ENCODE data around the gene FRG2B.
"Not testable (repeated sequence)": the region's sequence is repeated elsewhere in the genome, so short reads cannot be mapped to it uniquely, and the experiment has no call there.

The FRG2B gene

DNA sequence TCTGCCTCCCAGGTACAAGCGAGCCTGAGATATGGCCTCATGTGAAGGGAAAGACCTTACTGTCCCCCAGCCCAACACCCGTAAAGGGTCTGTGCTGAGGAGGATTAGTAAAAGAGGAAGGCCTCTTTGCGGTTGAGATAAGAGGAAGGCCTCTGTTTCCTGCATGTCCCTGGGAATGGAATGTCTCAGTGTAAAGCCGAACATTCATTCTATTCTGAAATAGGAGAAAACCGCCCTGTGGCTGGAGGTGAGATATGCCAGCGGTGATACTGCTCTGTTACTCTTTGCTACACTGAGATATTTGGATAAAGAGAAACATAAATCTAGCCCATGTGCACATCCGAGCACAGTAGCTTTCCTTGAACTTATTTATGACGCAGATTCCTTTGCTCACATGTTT lies 26.7 kb downstream of the FRG2B start:
- not testable (repeated sequence) for DNase-seq (ENCODE audit: low read depth in 2 of 2)

DNA sequence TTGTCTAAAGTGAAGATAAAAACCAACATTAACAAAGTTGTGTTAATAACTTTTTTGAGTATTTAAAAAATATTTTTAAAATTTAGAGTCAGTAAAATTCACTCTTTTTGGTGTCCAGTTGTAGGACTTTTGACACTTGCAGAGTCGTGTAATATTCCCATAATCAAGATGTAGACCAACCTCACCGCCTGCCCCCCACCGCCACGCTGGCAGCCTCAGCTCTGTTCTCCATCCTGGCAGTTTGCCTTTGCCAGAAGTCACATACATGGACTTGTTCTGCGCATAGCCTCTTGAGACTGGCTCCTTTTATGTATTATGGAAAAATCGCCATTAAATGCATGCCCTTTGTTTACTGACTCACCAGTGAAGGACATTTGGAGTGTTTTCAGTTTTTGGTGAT lies 33.9 kb downstream of the FRG2B start:
- no peak for DNase-seq (ENCODE audit: low read depth in 2 of 2)

- DNase-seq (ENCODE audit: low read depth in 2 of 2), result no peak
Observed at GRCh38 chr10:133590970-133591359, 35.6 kb downstream of the FRG2B start.

DNA sequence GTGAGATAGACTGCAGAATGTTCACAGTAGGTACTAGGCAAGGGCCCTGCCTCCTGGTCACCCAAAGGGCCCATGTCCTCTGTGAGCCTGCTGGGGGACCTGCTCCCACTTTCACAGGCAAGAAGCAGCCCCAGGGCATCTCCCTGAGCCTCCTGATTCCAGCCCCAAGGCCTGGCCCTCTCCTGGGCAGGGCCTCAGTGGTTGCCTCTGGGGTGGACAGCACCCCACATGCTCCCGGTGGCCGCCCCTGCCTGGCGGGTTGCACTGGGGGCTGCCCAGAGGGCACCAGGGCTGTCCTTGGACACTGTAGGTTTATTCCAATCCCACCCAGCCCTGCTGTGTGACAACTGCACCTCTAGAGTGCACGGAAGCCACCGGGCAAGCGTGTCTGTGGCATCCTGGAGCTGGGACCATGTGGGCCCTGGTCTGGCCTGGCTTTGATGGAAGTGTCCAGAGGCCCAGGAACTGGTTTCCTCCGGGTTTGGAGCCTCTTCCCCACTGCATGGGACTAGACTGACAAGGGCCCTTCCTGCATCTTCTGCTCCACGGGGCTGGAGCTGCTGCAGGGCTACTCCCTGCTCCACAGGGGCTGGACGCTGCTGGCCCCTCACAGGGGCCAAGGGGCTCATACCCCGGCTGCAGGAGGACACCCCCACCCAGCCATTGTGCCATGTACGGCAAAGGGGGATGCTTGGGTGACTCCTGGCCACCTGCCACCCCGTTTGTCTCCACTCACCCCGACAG lies 36.2 kb downstream of the FRG2B start:
- no peak for DNase-seq (ENCODE audit: low read depth in 2 of 2)

DNA sequence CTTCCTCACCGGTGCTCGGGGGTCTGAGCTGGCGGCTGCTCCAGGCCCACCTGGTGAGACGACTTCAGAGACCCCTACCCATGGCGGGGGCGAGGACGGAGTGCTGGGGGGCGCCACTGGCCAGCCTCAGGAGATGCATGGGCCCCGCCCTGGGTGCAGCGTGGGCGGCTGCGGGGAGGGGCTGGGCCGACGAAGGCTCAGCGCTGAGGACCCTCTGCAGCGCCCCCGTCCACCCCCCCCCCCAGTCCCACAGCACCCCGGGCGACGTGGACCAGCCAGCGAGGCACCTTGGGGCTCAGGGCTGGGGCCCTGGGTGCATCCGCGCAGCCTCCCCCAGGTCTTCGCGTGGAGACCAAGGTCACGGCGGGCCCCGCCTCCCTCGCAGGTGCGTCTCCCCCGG lies 49.6 kb downstream of the FRG2B start:
- not testable (repeated sequence) for DNase-seq (ENCODE audit: low read depth in 2 of 2)
